ENCODE data around the gene SEMA4G.

GRCh38 chr10:101003639-101004206 lies 34.4 kb downstream of the SEMA4G start:
- TF ChIP-seq ZNF274 (IDR thresholded peaks at IDR 0.05; ENCODE audit: low read depth, low read length) (no peak), SUZ12 (IDR thresholded peaks at IDR 0.05; ENCODE audit: extremely low read depth, insufficient read depth, insufficient read length) (no peak)

Data from NT2/D1 (cell line).